HG03045 (cell line): ENCODE measurements around the gene TMX2.

ENCODE experiments used
- ATAC-seq: cut with Tn5 transposase; IDR thresholded peaks from one replicate; pipeline ENCODE4 v1.9.1; 2021; ENCODE audit warnings: mild to moderate bottlenecking, moderate library complexity; ENCODE audit not compliant: unreplicated experiment

The TMX2 gene

DNA sequence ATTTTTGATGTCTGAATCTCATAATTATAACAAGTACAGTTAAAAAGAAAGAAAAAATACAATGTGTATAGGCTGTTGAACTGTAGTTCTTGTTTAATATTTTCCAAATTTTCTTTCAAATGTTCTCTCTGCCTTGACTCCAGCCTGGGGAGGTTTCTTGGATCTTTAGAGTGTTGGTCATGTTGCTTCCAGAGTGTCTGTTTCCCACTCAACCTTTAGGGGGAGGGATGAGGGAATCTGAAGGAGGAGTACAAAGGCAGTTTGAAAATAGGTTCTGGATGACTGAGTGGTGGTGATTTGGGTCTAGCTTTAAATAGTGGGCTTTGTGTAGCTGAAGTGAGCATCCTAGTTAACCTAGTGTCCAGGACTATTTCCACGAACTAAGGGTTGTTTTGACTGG is 51.2 kb downstream of the TMX2 start:
- ATAC-seq = no peak

DNA sequence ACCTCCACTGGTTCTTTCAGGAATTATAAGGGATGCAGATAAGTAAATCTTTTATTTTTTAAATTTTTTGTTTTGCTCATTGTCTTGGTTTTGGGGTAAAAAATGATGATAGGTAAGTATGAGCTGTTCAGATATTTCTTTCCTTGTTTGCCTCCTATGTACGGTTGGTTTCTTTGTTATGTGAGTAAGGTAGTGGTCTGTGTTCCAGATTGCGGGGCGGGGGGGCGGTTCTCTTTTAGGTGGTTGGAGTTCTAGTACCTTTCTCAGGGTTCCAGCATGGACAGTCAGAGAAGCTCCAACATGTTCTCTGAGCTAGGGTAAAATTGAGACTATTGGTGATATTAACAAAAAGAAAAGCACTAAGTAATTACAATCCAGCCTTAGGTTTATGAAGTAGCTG is 51.6 kb downstream of the TMX2 start:
- ATAC-seq = no peak

DNA sequence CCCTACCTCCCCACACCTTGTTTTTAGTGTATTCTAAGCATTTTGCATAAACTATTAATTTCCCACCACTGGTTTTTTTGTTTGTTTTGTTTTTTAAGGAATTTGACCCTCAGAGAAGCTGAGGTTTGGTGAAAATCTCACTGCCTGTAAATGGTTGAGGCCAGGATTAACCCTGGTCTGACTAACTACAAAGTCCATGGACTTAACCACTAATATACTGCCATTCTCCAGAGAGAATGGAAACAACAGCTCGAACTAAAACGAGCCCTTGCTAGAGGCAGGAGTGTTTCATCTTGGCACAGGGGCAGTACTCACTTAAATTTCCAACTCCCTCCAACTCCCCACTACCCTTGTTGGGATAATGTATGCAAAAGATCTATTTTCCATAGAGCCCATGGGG is 52.2 kb downstream of the TMX2 start:
- ATAC-seq = no peak

DNA sequence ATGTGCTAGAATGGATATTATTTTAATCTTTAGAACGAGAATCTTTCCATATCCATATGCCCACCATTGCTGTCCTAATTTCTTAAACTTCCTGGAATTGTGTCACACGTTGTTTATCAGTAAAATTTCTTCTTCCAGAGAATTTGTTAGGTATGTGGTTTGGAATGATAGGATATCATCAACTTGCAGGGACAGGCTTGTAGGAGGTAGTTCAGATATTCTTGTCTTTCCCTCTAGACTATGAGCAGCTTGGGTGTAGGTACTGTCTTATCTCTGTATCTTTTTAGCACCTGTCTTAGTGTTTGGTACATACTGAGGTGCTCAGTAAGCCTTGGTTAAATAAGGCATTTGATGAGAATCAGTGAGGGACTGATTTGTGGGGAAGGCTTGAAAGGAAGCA is 52.6 kb downstream of the TMX2 start:
- ATAC-seq = no peak

DNA sequence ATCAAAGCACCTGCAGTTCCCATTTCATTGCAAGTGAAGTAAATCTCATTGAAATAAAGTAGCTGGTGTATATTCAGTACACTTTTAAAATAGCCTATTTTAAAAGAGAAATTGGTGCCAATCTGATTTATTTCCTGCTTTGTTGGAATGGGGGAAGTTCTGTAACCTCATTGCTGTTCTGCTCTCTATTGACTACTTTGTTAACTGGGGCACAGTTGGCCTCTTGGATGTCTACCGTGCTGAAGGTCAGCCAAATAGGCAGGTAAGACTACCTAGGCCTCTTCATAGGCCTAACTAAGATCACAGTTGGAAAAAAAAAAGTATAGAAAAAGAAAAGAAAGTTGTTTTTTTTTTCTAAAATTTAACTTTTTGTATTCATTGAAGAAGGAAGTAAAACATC is 58.4 kb downstream of the TMX2 start:
- ATAC-seq = no peak

DNA sequence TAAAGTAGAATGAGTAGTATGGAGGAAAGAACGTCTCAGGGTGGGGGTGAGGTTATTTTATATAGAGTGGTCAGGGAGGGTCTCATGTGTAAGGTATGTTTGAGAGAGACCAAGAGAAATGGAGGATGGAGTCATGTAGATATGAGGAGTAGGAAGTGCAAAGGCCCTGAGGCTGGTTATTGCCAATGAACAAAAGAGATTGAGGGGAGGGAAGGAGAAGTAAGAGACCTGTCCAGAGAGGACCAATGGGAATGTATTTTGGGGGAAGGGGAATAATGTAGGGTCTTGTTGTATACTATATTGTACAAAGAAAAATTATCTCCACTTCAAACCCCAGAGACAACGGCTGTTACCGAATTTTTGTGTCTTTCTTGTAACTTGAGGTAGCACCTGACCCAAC is 59.0 kb downstream of the TMX2 start:
- ATAC-seq = no peak

DNA sequence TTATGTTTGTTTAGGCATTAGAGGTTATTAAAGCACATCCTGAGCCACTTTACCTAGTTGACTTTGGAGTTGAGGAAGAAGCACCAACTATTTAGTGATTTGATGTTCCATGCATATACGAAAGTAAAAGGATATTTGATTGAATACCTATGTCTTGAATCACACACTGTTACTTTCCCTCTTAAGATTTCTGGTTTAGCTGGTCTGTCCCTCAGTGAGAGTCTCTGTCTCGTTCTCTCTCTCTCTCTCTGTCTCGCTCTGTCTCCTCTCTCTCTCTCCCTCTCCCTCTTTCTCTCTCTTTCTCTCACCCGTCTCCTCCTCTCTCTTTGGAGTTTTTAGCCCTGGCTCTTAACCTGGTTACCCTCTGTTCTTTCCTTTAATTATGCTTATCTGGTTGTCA is 60.2 kb downstream of the TMX2 start:
- ATAC-seq = no peak

DNA sequence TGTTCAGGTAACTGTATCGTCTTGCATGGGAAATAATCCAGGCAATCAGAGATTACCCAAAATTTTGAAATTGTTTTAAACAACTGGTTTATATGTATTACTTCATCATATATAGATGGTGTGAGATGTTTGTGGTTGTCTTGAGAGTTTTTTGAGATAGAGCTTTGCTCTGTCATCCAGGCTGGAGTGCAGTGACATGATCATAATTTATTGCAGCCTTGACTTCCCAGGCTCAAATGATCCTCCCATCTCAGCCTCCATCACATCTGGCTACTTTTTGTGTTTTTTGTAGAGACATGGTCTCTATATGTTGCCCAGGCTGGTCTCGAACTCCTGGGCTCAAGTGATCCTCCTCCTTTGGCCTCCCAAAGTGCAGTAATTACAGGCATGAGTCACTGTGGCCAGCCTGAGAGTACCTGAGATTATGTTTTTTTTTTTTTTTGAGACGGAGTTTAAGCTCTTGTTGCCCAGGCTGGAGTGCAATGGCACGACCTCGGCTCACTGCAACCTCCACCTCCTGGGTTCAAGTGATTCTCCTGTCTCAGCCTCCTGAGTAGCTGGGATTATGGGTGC is 60.7 kb downstream of the TMX2 start:
- ATAC-seq = no peak

DNA sequence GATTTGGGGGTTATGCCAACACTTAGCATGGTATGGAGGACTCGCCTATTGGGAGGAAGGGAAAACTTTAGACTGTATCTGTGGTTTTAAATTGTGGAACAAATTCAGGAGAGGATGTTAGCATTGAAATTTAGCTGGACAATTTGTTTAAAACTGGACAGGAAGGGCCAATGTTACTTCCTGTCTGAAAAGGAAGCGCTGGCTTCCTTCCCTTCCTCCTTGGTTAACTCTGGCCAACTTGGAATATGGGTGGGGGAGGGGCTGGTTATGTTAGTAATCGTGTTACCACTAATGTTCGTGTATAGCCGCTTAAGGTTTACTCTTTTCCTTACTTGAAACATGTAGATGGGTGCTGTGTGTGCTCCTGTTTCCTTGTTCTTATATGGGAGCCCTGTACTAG is 63.1 kb downstream of the TMX2 start:
- ATAC-seq = no peak

DNA sequence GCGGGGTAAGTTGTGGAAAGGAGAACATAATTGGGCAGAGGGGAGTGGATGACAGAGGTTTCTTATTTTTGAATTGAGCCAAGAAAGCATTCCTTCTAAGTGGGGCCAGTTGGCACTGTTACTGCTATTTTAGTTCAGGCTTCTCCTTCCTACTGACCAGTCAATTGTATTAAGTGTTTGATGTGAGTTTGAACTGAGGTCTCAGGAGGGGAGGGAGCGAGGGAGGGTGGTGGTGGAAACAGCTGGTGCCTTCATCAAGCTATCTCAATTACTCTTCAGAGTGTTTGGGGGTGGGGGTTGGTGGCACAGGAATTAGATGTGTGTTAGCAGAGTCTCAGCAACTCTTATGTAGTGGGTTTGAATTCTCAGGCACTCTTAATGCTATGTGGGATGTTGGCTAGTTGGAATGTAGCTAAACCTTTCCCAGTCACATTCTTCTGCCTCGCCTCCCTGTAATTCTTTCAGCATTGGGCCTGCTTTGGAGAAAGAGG is 63.7 kb downstream of the TMX2 start:
- no peak for ATAC-seq

DNA sequence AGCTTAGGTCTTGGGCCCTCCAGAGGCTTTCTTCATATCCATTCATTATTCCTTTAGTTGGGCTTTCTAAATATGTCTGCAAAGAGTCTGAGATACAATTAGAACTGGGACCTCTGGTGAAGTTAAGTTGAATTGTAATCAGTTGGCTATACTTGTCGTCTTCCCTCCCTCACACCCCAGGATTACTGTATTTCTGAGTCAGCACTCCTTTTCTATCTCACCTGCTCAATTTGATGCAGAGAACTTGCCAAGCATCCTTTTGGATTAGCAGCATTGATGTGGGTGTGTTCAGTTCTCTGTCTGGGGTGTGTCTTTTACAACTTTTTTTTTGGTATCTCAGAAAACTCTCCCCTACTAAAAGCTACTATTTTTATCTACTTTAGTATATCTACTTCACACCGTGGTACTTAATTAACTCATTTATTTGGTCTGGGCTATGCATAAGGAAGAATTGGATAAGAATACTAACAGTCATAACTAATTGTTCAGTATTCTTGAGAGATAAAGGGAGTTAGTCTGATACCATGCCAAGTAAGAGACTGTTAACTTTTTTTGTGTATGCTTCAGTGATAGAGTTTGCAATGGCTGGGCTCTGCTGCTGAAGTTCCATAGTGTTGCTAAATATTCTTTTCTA is 64.3 kb downstream of the TMX2 start:
- no peak for ATAC-seq

DNA sequence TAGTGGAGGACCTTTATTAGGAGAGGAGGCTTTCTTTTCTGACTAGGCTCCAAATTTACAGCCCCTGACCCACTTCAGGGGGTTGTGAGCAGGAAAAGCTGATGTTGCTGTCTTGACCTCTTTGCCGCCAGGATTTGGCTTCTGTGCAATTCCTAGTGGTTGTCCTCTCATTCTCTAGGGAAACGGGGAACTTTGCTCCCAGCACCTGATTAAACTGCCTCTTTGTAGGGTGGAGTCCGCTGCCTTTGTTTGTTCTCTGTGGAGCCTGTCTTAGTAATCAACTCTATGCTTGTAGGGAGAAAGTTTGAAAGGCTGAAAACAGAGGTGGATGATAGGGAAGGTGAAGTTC is 65.5 kb downstream of the TMX2 start:
- ATAC-seq = no peak

DNA sequence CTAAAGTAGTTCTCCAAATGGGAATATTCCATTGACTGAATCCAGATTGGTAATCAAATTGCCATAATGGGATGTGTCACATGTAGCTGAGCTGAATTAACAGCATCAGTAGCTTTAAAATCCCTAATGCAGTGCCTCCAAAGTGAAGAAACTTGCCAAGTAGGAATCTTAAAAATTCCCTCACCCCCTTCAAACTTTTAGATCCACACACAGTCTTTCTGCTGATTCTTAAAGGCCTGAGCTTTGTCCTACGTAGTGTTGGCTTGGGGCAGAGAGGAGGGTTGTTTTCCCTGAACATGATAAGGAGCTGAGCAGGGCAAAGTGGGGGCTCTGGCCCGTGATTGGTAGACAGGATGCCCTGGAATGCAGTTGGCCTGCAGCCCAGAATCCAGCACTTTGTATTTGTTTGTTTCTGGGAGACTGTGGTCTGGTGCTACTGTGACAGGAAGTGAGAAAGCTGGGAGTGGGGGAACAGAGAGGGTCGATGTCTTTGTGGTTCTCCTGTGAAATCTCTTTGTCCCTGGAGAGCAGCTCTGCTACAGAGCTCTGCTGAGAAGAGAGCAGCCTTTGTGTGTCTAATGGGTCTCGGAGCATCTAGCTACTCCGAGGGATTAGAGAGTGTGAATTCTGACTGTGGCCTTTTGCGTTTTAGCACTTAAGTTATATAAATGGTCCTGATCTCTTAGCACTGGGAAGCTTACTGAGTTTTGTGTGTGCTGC is 66.1 kb downstream of the TMX2 start:
- ATAC-seq = no peak

DNA sequence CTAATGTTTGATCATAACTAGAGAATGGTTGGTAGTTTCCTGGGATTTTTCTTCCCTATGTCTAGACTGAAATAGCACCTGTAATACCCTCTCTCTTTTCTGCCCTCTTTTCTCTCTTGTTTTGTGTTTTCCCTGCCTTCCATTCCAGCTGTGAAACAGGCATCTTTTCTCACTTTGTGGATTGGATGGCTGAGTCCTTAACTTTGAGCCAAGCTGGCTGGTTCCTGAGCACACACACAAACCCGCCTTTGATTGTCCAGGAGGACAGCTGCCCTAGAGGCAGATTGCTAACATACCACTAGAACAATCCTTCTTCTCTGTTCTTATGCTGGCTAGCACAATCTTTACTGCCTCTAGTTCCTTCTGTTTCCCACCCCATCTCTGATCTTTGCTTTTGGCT is 66.9 kb downstream of the TMX2 start:
- no peak for ATAC-seq

DNA sequence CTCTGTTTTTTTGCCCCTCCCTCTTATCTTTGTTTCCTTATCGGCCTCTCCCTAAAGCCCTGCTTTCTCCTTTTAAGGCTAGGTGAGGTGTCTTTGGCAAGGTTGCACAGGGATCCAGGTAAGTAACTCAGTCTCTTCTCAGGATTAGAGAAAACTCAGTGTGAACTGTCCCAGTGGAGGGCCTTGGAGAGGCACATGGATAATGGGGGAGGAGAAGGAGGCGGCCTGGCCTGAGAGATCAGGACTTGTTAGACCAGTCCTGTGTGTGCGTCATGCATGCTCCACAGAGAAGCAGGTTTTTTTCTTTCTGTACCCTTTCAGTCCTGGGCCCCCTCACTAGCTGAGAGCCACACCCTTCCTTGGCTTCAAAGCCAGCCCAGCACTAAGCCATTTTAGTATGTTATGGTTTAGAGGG is 69.1 kb downstream of the TMX2 start:
- ATAC-seq = no peak

DNA sequence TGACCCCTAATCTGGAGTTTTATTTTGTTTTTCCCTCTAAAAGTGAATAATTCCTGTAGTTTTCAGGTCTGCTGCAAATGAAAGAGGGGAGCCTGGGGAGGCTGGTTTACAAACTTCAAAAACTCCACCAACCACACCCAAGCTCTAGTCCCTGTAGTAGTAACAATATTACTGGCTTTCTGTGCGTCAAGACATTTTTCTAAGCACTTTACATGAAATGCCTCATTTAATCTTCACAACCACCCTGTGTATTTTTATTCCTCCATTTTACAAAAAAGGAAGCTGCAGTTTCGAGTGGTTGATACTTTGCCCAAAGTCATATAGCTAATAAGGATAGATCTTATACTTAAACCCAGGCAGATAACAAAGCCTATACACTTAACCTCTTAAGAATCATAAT is 72.7 kb downstream of the TMX2 start:
- no peak for ATAC-seq

DNA sequence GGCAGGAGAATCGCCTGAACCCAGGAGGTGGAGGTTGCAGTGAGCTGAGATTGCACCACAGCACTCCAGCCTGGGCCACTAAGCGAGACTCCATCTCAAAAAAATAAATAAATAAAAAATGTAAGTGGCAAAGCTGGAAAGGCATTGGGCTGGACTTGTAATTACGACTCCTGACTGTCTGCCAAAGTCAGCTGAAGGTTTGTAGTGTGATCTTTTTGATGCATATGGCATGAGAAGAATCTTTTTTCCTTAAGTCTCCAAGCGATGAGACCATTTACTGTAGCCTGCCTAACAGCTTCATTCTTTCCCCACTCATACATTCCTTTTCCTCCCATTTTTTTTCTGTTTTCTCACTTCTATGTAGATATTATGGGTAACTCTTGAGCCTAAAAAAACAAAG is 74.0 kb downstream of the TMX2 start:
- ATAC-seq = no peak

DNA sequence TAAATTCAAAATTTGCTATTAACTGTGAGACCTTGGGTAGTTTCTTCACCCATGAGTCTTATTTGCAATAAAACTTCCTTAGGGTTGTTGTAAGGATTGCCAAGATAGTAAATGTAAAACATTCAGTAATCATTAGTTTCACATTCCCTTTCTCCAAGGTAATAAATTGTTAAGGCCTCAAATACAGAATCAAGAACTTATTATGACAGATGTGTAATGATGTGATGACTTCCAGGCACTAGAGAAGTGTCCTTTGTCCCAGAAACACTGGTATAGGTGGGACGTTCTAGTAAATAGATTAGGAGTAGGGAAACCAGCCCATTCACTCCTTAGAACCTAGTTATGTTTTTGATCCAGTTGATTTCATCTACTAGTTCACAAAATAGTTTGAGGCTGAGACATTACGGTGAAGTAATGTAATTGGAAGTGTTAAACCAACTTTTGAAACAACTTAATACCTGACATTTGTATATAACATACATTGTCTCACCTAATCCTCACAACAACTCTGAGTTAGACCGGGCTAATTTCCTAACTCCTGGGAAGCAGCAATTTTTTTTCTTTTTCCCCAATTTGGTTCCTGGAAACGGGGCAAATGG is 74.7 kb downstream of the TMX2 start:
- ATAC-seq = no peak

DNA sequence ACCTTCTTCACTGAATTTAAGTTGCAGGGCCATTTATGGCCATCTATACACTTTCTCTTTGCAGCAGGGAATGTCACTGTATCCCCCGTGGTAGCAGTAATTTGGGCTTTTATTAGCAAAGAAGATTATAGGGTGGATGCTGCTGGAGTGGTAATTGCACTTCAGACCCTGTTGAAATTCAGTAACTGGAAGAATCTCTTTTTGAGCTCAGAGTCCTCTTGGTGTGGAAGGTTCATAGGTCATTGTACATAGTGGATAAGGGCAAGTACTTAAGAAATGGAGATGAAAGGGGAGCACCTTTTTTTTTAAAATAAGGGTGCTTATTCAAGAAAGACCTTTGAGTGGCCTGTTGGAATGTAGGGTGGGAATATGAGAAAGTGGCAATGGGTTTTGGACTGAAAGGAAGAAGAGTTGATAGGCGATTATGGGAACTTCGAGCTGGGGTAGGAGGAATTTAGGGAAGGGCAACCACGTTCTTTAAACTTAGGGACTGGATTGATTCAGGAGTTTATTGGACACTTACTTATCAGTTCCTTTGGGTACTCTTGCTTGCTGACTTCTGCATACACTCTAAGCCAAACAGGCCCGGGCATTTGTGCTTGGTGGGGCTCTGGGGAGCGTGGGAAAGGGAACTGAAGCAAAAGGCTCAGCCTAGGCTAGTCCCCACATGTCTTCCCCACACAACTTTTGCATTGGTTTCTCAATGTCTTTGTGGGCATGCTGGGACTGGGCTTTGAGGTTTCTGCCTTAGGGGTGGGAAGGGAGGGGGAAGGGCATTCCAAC is 75.7 kb downstream of the TMX2 start:
- ATAC-seq = peak; percentile 36

DNA sequence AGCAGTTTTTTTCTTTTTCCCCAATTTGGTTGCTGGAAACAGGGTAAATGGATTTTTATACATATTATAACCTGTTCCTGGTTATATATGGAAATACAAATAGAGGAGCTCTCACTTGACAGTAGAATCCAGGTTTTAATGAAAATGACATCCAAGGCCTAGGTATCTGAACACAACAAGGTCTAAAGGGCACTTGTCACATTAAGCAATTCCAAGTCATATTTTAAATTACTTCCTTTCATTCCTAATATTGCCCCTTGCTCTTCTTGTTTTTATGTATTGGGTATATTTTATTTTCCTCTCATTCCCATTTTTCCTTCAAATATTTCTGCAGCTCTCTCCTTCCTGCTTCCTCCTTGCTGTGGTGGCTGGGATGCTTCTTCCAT is 76.3 kb downstream of the TMX2 start:
- ATAC-seq = no peak
